Neural cell (in vitro differentiated cells): ENCODE measurements around the gene BDKRB1. TPM values are rescaled to one million over a fixed set of nuclear protein-coding genes. Genes with fewer than 3 reads are reported as not detected.

ENCODE experiments used
- H2AFZ ChIP-seq: fragments of 200-600, 300-800 bp; sonication (generic), shearing (Covaris generic); 2 replicates; pipeline ENCODE4 v1.6.0; 2014; ENCODE audit warnings: low read depth, mild to moderate bottlenecking, antibody characterized with exemption, low read length, moderate library complexity
- H3F3A ChIP-seq: fragments of 200-600 bp; shearing (Covaris generic); 2 replicates; pipeline ENCODE4 v1.6.1; 2016; ENCODE audit warnings: mild to moderate bottlenecking, moderate library complexity, mixed read lengths, antibody characterized with exemption, low read length; ENCODE audit not compliant: insufficient read depth, poor library complexity, severe bottlenecking
- H3K27ac ChIP-seq: fragments of 200-600, 300-800 bp; sonication (generic), shearing (Covaris generic); 2 replicates; pipeline ENCODE4 v1.5.1; 2014; ENCODE audit warnings: mild to moderate bottlenecking, low read length, moderate library complexity
- H3K27me3 ChIP-seq: fragments of 300-800, 200-600 bp; sonication (generic), shearing (Covaris generic); 2 replicates; pipeline ENCODE4 v1.6.0; 2014; ENCODE audit warnings: mild to moderate bottlenecking, low read depth, low read length, moderate library complexity; ENCODE audit not compliant: insufficient read depth
- H3K36me3 ChIP-seq: fragments of 300-800, 200-600 bp; sonication (generic), shearing (Covaris generic); 2 replicates; pipeline ENCODE4 v1.5.1; 2014; ENCODE audit warnings: mild to moderate bottlenecking, antibody characterized with exemption, low read length, moderate library complexity; ENCODE audit not compliant: insufficient read depth
- H3K4me2 ChIP-seq: fragments of 300-800, 200-600 bp; sonication (generic), shearing (Covaris generic); 2 replicates; pipeline ENCODE4 v1.6.0; 2014; ENCODE audit warnings: mild to moderate bottlenecking, low read length
- H3K4me3 ChIP-seq: fragments of 300-800, 200-600 bp; sonication (generic), shearing (Covaris generic); 2 replicates; pipeline ENCODE4 v1.5.1; 2014; ENCODE audit warnings: mild to moderate bottlenecking, low read length, moderate library complexity
- H3K79me2 ChIP-seq: fragments of 200-600 bp; shearing (Covaris generic); replicated peaks from 2 replicates; pipeline ENCODE4 v1.6.0; 2014; ENCODE audit warnings: mild to moderate bottlenecking, low read length, moderate library complexity; ENCODE audit not compliant: insufficient read depth
- H3K9ac ChIP-seq: fragments of 300-800, 200-600 bp; sonication (generic), shearing (Covaris generic); 2 replicates; pipeline ENCODE4 v1.6.1; 2016; ENCODE audit warnings: mild to moderate bottlenecking, low read length, mixed read lengths
- H3K9me2 ChIP-seq: fragments of 200-600 bp; shearing (Covaris generic); 2 replicates; pipeline ENCODE4 v1.6.1; 2016; ENCODE audit warnings: mild to moderate bottlenecking, low read length, mixed read lengths; ENCODE audit not compliant: insufficient read depth
- H3K9me3 ChIP-seq: fragments of 200-600, 300-800 bp; sonication (generic), shearing (Covaris generic); 2 replicates; pipeline ENCODE4 v1.6.1; 2016; ENCODE audit warnings: mild to moderate bottlenecking, mixed run types, low read length, moderate library complexity, mixed read lengths
- H4K20me1 ChIP-seq: fragments of 200-600 bp; shearing (Covaris generic); 2 replicates; pipeline ENCODE4 v1.6.1; 2016; ENCODE audit warnings: mild to moderate bottlenecking, mixed run types; ENCODE audit not compliant: insufficient read depth
- EP300 ChIP-seq: fragments of 450-650 bp; conservative IDR thresholded peaks from 2 replicates; pipeline ENCODE4 v1.6.1; 2014; ENCODE audit warnings: antibody characterized with exemption, mild to moderate bottlenecking, moderate library complexity; ENCODE audit not compliant: poor library complexity, severe bottlenecking
- EZH2 ChIP-seq: fragments of 200-600, 300-800 bp; shearing (Covaris generic), sonication (generic); IDR thresholded peaks from 2 replicates; pipeline ENCODE4 v1.6.1; 2014; ENCODE audit warnings: antibody characterized with exemption, low read length, borderline replicate concordance, mild to moderate bottlenecking; ENCODE audit not compliant: insufficient read depth, poor library complexity, severe bottlenecking
- MXI1 ChIP-seq: fragments of 450-650 bp; conservative IDR thresholded peaks from 2 replicates; pipeline ENCODE4 v1.6.1; 2014; ENCODE audit warnings: antibody characterized with exemption, mild to moderate bottlenecking; ENCODE audit not compliant: poor library complexity, severe bottlenecking
- POLR2AphosphoS5 ChIP-seq: IDR thresholded peaks from 2 replicates; pipeline ENCODE4 v1.6.1; 2012
- RAD21 ChIP-seq: fragments of 450-650 bp; conservative IDR thresholded peaks from 2 replicates; pipeline ENCODE4 v1.6.1; 2014; ENCODE audit warnings: antibody characterized with exemption, mild to moderate bottlenecking, moderate library complexity
- SMC3 ChIP-seq: fragments of 450-650 bp; conservative IDR thresholded peaks from 2 replicates; pipeline ENCODE4 v1.6.1; 2014; ENCODE audit warnings: antibody characterized with exemption, mild to moderate bottlenecking, moderate library complexity; ENCODE audit not compliant: poor library complexity
- TAF1 ChIP-seq: IDR thresholded peaks from 2 replicates; pipeline ENCODE4 v1.6.1; 2012; ENCODE audit warnings: low read depth
- polyA plus RNA-seq: library from polyadenylated mRNA; depleted of rRNA; stranded (reverse); fragments of >200 nt; gene quantifications from 2 replicates; pipeline ENCODE4 v1.2.3, GENCODE V29; 2014
- TF ChIP-seq, protein P1 (sequence below): fragments of 450-650 bp; IDR thresholded peaks from 2 replicates; pipeline ENCODE4 v1.5.1; 2014; ENCODE audit warnings: antibody characterized with exemption, mild to moderate bottlenecking, moderate library complexity; ENCODE audit not compliant: poor library complexity, severe bottlenecking
- TF ChIP-seq, protein P2 (sequence below): IDR thresholded peaks from 2 replicates; pipeline ENCODE4 v1.6.1; 2012; ENCODE audit warnings: borderline replicate concordance

BDKRB1 gene
- polyA plus RNA-seq, 1 donor from 2014 or later: not detected

DNA sequence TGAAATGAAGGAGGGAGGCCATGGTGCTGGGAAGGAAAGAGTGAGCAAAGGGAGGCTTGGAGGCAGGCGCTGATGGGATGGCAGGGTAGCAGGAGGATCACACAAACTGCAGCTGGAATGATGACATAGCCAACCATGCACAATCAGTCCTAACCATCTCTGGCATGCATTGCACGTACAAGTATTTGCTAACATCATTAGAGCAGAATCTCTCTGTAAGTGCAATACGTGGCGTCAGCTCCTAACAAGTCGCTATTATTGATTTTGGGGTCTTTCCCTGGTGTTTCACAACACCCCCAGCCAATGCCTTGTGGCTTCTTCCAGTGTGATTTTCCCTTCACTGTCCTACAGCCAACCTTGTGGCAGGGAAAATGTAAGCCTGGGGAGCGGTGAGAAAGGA lies 18.5 kb downstream of the BDKRB1 start:
- Histone ChIP-seq H3K9ac (no peak overlapping the region), H3K27me3 (no peaks in the 10 kb centered on the region), H4K20me1 (no peaks in the 10 kb centered on the region), H3K9me2 (no peaks in the 10 kb centered on the region), H3K9me3 (no peaks in the 10 kb centered on the region), H3F3A (no peaks in the 10 kb centered on the region), H2AFZ (no peak overlapping the region), H3K36me3 (no peaks in the 10 kb centered on the region), H3K27ac (no peak overlapping the region), H3K4me2 (no peak overlapping the region), H3K4me3 (no peak overlapping the region), H3K79me2 (no peaks in the 10 kb centered on the region)
- TF ChIP-seq, protein P1, sequence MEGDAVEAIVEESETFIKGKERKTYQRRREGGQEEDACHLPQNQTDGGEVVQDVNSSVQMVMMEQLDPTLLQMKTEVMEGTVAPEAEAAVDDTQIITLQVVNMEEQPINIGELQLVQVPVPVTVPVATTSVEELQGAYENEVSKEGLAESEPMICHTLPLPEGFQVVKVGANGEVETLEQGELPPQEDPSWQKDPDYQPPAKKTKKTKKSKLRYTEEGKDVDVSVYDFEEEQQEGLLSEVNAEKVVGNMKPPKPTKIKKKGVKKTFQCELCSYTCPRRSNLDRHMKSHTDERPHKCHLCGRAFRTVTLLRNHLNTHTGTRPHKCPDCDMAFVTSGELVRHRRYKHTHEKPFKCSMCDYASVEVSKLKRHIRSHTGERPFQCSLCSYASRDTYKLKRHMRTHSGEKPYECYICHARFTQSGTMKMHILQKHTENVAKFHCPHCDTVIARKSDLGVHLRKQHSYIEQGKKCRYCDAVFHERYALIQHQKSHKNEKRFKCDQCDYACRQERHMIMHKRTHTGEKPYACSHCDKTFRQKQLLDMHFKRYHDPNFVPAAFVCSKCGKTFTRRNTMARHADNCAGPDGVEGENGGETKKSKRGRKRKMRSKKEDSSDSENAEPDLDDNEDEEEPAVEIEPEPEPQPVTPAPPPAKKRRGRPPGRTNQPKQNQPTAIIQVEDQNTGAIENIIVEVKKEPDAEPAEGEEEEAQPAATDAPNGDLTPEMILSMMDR: no peak

DNA sequence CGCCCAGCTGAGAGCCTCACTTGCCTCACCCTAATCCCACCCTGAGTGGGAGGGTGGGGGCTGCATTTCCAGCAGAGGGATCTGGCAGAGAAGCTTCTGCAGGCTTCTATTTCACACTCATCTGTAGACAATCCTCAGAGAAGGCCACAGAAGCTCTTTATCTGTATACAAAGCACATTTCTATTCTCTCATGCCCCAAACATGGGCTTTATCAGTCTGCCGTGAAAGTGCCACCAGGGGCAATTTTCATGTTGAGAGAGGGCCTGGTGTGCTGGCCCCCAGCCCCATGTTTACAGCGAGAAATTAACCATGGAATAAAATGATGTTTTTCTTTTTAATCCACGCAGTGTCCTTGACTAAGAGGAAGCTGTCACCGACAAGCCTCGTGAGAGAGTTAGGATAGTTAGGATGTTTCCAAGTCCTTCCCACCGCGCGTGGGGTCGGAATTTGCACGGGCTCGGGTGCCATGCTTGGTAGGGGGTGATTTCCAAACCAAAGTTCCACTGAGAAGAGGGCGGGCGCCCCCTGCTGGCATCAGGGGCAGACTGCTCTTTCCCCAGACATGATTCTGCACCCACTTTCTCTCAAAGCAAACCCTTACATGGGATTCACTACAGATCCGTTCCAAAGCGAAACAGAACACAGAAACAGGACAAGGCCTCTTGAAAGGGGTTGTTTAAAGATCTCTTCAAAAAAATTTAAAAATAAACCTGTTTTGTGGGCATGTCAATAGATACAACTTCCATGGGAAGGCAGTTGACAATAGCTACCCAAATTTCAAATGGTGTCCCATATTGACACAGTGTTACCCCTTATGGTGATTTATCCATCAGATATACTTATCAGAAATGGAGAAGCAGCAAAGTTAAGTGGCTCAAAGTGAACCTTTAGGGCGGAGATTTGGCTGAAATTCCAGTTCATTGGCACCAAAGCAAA lies 19.4 kb downstream of the BDKRB1 start:
- Histone ChIP-seq H4K20me1 (no peaks in the 10 kb centered on the region), H3K27ac (no peak overlapping the region), H3K9ac (no peak overlapping the region), H3K4me2 (no peak overlapping the region), H3F3A (no peaks in the 10 kb centered on the region), H3K9me3 (no peaks in the 10 kb centered on the region), H3K4me3 (no peak overlapping the region), H2AFZ (no peak overlapping the region), H3K9me2 (no peaks in the 10 kb centered on the region), H3K36me3 (no peaks in the 10 kb centered on the region), H3K79me2 (no peaks in the 10 kb centered on the region), H3K27me3 (no peaks in the 10 kb centered on the region)
- TF ChIP-seq EZH2 (no peak), EP300 (no peak), RAD21 (peak; percentile 91), MXI1 (no peak), POLR2AphosphoS5 (no peak), SMC3 (peak; percentile 96), TAF1 (no peak)
- TF ChIP-seq, protein P2, sequence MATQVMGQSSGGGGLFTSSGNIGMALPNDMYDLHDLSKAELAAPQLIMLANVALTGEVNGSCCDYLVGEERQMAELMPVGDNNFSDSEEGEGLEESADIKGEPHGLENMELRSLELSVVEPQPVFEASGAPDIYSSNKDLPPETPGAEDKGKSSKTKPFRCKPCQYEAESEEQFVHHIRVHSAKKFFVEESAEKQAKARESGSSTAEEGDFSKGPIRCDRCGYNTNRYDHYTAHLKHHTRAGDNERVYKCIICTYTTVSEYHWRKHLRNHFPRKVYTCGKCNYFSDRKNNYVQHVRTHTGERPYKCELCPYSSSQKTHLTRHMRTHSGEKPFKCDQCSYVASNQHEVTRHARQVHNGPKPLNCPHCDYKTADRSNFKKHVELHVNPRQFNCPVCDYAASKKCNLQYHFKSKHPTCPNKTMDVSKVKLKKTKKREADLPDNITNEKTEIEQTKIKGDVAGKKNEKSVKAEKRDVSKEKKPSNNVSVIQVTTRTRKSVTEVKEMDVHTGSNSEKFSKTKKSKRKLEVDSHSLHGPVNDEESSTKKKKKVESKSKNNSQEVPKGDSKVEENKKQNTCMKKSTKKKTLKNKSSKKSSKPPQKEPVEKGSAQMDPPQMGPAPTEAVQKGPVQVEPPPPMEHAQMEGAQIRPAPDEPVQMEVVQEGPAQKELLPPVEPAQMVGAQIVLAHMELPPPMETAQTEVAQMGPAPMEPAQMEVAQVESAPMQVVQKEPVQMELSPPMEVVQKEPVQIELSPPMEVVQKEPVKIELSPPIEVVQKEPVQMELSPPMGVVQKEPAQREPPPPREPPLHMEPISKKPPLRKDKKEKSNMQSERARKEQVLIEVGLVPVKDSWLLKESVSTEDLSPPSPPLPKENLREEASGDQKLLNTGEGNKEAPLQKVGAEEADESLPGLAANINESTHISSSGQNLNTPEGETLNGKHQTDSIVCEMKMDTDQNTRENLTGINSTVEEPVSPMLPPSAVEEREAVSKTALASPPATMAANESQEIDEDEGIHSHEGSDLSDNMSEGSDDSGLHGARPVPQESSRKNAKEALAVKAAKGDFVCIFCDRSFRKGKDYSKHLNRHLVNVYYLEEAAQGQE: no peak
- TF ChIP-seq, protein P1: peak; percentile 90
